Measurements from ENCODE around the gene GATC.

GATC gene

DNA sequence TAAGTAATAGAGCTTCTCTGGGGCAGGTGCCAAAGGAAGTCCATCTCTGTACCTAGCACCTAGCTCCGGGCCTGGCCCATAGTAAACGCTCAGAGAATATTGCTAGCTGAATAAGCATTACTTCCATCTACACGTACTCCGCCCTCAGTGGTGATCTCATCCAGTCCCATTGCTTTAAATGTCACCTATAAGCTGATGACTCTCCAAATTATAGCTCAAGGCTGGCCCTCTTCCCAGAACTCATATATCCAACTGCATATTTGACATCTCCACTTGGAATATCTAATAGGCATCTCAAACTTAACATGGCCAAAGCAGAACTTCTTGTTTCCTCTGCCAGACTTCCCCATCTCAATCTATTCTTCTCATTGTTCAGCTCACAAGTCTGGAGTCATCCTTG lies 42.8 kb downstream of the GATC start:
- Histone ChIP-seq H3K27ac (no peak overlapping the region), H3K4me3 (no peak overlapping the region), H3K27me3 (no peaks in the 10 kb centered on the region), H3K4me1 (no peaks in the 10 kb centered on the region), H3K36me3 (peaks cover 0 to 22% (median 0%) of the 10 kb centered on the region in 3 donors), H3K9me3 (no peaks in the 10 kb centered on the region)
- no peak for DNase-seq
- intact Hi-C loops (cut with DNase I; ENCODE audit: low total_unique reads): no loop called here
- TF ChIP-seq, protein P1, sequence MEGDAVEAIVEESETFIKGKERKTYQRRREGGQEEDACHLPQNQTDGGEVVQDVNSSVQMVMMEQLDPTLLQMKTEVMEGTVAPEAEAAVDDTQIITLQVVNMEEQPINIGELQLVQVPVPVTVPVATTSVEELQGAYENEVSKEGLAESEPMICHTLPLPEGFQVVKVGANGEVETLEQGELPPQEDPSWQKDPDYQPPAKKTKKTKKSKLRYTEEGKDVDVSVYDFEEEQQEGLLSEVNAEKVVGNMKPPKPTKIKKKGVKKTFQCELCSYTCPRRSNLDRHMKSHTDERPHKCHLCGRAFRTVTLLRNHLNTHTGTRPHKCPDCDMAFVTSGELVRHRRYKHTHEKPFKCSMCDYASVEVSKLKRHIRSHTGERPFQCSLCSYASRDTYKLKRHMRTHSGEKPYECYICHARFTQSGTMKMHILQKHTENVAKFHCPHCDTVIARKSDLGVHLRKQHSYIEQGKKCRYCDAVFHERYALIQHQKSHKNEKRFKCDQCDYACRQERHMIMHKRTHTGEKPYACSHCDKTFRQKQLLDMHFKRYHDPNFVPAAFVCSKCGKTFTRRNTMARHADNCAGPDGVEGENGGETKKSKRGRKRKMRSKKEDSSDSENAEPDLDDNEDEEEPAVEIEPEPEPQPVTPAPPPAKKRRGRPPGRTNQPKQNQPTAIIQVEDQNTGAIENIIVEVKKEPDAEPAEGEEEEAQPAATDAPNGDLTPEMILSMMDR (IDR thresholded peaks at IDR 0.05): no peak

DNA sequence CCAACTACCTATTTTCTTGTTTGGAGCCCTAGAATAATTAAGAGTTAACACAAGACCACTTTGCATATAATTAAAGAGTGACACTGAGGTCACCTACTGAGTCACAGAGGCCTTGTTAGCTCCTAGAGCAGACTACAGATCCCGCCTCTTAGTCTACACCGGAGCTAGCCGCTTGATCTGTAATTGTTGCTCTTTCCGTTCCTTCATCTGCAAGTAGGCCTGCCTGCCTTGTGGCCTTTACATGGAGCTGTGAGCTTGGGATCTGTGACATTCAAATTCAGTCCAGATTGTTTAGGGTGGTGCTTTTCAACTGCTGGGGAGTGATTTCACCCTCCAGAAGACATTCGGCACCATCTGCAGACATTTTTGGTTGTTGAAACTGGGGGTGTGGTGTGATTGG lies 44.1 kb downstream of the GATC start:
- no peak overlapping the region for H3K4me3 ChIP-seq
- no peaks in the 10 kb centered on the region for H3K27me3 ChIP-seq
- DNase-seq: no peak
- no peaks in the 10 kb centered on the region for H3K9me3 ChIP-seq
- TF ChIP-seq, protein P1 (IDR thresholded peaks at IDR 0.05): no peak
- intact Hi-C loops (cut with DNase I; ENCODE audit: low total_unique reads): no loop called here
- H3K36me3 ChIP-seq: peaks cover 0 to 22% (median 0%) of the 10 kb centered on the region in 3 donors
- H3K27ac ChIP-seq: no peak overlapping the region
- H3K4me1 ChIP-seq: peaks cover 0 to 6% (median 3%) of the 10 kb centered on the region in 4 donors

DNA sequence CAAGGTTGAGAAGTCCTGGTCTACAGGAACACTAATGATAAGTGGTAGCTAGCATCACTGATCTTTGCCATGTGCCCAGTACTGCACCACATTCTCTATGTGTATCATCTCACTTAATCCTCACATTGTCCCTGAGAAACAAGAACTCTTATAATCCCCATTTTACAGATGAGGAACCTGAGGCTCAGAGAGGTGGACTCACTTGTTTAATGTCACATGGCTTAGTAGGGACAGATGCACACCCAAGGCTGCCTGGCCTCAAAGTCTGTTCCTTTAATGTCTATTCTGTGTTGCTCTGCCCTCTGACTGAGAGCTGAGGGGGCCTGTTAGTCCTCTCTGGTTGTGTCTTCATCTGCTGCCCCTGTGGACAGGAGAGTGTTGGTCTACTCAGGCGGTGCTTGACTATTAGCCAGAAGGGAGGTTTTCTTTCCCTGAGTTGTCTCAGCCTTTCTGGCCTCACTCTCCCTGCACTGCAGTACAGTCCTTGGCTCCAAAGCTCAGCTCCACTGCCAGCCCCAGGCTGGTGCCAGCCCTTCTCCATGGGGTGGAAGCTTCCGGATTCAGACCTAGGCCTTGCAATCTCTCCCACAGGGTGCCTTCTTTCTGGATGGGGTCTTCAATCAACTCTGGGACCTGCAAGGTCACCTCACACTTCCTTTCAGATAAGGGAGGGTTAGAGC lies 44.7 kb downstream of the GATC start:
- Histone ChIP-seq H3K4me3 (no peak overlapping the region), H3K36me3 (peaks cover 0 to 22% (median 0%) of the 10 kb centered on the region in 3 donors), H3K27ac (no peak overlapping the region), H3K27me3 (no peaks in the 10 kb centered on the region), H3K4me1 (peaks cover 0 to 9% (median 4%) of the 10 kb centered on the region in 4 donors), H3K9me3 (no peaks in the 10 kb centered on the region)
- TF ChIP-seq, protein P1 (IDR thresholded peaks at IDR 0.05): no peak
- DNase-seq: no peak
- intact Hi-C loops (cut with DNase I; ENCODE audit: low total_unique reads): no loop called here

DNA sequence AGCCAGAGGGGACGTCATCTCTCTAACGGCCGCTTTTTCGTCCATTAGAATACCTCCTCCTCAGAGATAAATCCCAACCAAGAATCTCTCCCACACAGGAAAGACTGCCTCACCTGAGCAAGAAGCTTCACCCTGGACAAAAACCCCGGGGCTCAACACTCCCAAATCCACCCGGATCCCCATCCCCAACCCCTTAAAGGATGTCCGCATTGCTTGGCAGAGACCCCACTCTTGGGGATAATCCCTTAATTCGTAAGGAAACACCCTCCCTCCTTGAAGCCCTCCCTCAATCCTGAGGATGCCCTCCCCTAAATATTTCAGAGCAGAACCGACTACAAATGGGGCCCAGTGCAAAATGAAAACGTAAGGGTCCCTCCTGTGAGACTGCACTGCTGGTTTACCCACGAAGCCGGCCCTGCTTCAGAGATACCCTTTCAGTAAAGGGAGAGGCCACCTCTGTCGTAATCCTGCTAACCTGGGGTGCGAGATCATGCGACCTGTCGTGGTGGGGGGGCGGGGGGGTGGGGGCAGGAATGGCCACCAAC lies 49.0 kb downstream of the GATC start:
- TF ChIP-seq, protein P1 (IDR thresholded peaks at IDR 0.05): no peak
- Histone ChIP-seq H3K36me3 (peaks cover 9 to 30% (median 12%) of the 10 kb centered on the region in 3 donors), H3K27me3 (no peaks in the 10 kb centered on the region), H3K27ac (peak overlapping the region; percentile 92 to 95), H3K4me1 (peaks cover 0 to 29% (median 19%) of the 10 kb centered on the region in 4 donors), H3K9me3 (no peaks in the 10 kb centered on the region), H3K4me3 (peak overlapping the region; percentile 82 to 98)
- intact Hi-C loops (cut with DNase I; ENCODE audit: low total_unique reads): loop anchor here (5.0 kb wide), 1 partner anchor 42 kb away; no protein-coding TSS in a partner anchor
- no peak for DNase-seq

DNA sequence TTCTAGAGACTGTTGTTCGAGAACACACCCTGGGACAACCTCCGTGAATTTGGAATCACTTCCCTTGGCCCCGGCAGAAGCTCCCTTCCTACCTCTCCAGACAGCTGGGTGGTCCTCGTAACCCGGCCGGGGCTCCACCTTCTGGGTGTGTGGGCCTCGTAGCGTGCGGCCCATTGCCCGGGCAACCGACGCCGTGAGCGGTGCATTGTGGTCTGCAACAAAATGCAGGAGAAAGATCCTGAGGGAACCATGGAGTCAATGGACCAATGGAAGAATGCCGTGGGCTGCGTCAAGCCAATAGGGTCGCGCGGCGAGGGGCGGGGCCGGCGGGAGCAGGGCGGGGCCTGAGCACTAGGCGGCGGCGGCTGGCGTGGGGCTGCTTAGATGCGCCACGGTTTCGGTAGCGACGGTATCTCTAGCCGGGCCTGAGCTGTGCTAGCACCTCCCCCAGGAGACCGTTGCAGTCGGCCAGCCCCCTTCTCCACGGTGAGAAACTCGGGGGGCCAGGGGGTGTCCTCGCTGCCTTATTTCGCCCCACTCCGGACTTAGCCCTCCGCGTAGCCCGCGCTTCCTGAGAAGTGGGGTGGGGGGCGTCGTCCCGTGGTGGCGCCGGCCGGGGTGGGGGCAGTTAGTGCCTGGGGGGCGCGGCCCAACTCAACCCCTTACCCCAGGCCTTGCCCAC lies 49.6 kb downstream of the GATC start, which contains the start of gene DYNLL1:
DYNLL1 (plus strand) TSS at position 383 of the 682 bp plus-strand sequence. CDS start 309 bp downstream, outside the sequence.
- Histone ChIP-seq H3K4me1 (peaks cover 0 to 29% (median 19%) of the 10 kb centered on the region in 4 donors), H3K4me3 (peak within 1 kb of the TSS; percentile 82 to 98), H3K27ac (peak within 1 kb of the TSS; percentile 92 to 95), H3K27me3 (no peaks in the 10 kb centered on the region), H3K36me3 (peaks cover 9 to 31% (median 12%) of the 10 kb centered on the region in 3 donors), H3K9me3 (no peaks in the 10 kb centered on the region)
- peak; percentile 95 to 97 for DNase-seq
- TF ChIP-seq, protein P1 (IDR thresholded peaks at IDR 0.05): peak in 1 of 2 experiments; percentile 25
- intact Hi-C loops (cut with DNase I; ENCODE audit: low total_unique reads): loop anchor here (5.0 kb wide), 1 partner anchor 41 kb away; no protein-coding TSS in a partner anchor
